HCT116 (cell line): Measurements from ENCODE around the gene C5orf24. TPM values are rescaled to one million over a fixed set of nuclear protein-coding genes. Genes with fewer than 3 reads are reported as not detected.

Source experiments
- ATAC-seq: fragments of 200-7000 bp; cut with Tn5 transposase; 2 replicates; pipeline ENCODE4 v1.9.1; 2020; ENCODE audit warnings: mild to moderate bottlenecking, moderate library complexity
- BruUV-seq: library from RNA; stranded (reverse); fragments of 400-500 nt; replicated peaks from 2 replicates; lab custom pipeline; 2021; lab: Mats Ljungman, UMichigan
- CTCF ChIA-PET: fragments of 300-600 bp; sonication (Branson Sonifier 250); formaldehyde crosslinking; loops from one replicate; lab custom pipeline; 2021; ENCODE audit warnings: antibody characterized with exemption; lab: Charles Lee
- POLR2A ChIA-PET: fragments of 300-600, 350-600 bp; sonication (Branson Sonifier 250); formaldehyde crosslinking; loops from one replicate; lab custom pipeline; 2021; ENCODE audit warnings: antibody characterized with exemption; lab: Charles Lee
- RAD21 ChIA-PET, 2 experiments: fragments of 300-600 bp; sonication (Branson Sonifier 250); formaldehyde crosslinking; loops; one replicate each; lab custom pipeline; 2023; ENCODE audit warnings: low total read pairs in 2 of 2; ENCODE audit not compliant: uncharacterized antibody in 2 of 2, unreplicated experiment in 2 of 2, low non-redundant PET in 1 of 2; lab: Charles Lee
- DNase-seq: peaks from one replicate; pipeline ENCODE4 v3.0.0-alpha.2; 2010; ENCODE audit warnings: low read depth, low spot score
- H2AFZ ChIP-seq: fragments of 200-600 bp; shearing (Covaris generic), sonication (generic); 2 replicates; pipeline ENCODE4 v1.6.1; 2017; ENCODE audit warnings: low read depth, mixed run types, mixed read lengths, antibody characterized with exemption, low read length; ENCODE audit not compliant: poor library complexity, severe bottlenecking
- H3K27ac ChIP-seq: 2 replicates; pipeline ENCODE4 v1.5.1; 2012; ENCODE audit warnings: low read depth, low read length
- H3K27me3 ChIP-seq: fragments of 200-600 bp; sonication (generic); 2 replicates; pipeline ENCODE4 v1.6.1; 2016; ENCODE audit warnings: mixed run types, low read length, mixed read lengths; ENCODE audit not compliant: insufficient read depth
- H3K36me3 ChIP-seq, 2 experiments: fragments of 200-500 bp in 1 of 2; fragments of 200-600 bp in 1 of 2; sonication (Bioruptor generic) in 1 of 2; sonication (generic) in 1 of 2; 2 replicates each; pipeline versions ENCODE4 v1.5.1 to v1.6.1; 2014 to 2016; ENCODE audit warnings: low read length in 2 of 2, inconsistent platforms in 1 of 2, mixed read lengths in 1 of 2, mixed run types in 1 of 2; ENCODE audit not compliant: insufficient read depth in 2 of 2, control insufficient read depth in 1 of 2
- H3K4me1 ChIP-seq, 2 experiments: fragments of 200-600 bp in 1 of 2; sonication (generic) in 1 of 2; 2 replicates each; pipeline versions ENCODE4 v1.5.1 to v1.6.1; 2012 to 2017; ENCODE audit warnings: low read length in 2 of 2, inconsistent platforms in 1 of 2, mild to moderate bottlenecking in 1 of 2, mixed read lengths in 1 of 2, mixed run types in 1 of 2, moderate library complexity in 1 of 2; ENCODE audit not compliant: insufficient read depth in 2 of 2, control insufficient read depth in 1 of 2
- H3K4me2 ChIP-seq: fragments of 200-600 bp; sonication (generic); 2 replicates; pipeline ENCODE4 v1.6.1; 2017; ENCODE audit warnings: mixed run types, low read length, mixed read lengths
- H3K4me3 ChIP-seq, 2 experiments: fragments of 200-600 bp in 1 of 2; sonication (generic) in 1 of 2; replicated peaks in 1 of 2; 2 replicates each; pipeline ENCODE4 v1.5.1; 2011 to 2016; ENCODE audit warnings: low read length in 2 of 2, control low read depth in 1 of 2, low read depth in 1 of 2, mild to moderate bottlenecking in 1 of 2, mixed read lengths in 1 of 2, mixed run types in 1 of 2
- H3K79me2 ChIP-seq: fragments of 200-600 bp; sonication (generic); 2 replicates; pipeline ENCODE4 v1.6.1; 2017; ENCODE audit warnings: mild to moderate bottlenecking, mixed run types, low read length, moderate library complexity, mixed read lengths; ENCODE audit not compliant: insufficient read depth
- H3K9ac ChIP-seq: fragments of 200-600 bp; sonication (generic); 2 replicates; pipeline ENCODE4 v1.6.1; 2016; ENCODE audit warnings: low read length, mixed read lengths
- H3K9me2 ChIP-seq: fragments of 200-600 bp; sonication (generic), shearing (Covaris generic); 2 replicates; pipeline ENCODE4 v1.6.1; 2017; ENCODE audit warnings: mixed run types, mild to moderate bottlenecking, moderate library complexity; ENCODE audit not compliant: insufficient read depth
- H3K9me3 ChIP-seq, 2 experiments: fragments of 200-500 bp in 1 of 2; fragments of 200-600 bp in 1 of 2; sonication (Bioruptor generic) in 1 of 2; sonication (generic) in 1 of 2; 2 replicates each; pipeline ENCODE4 v1.6.1; 2014 to 2017; ENCODE audit warnings: low read length in 2 of 2, mixed read lengths in 2 of 2, inconsistent platforms in 1 of 2, low read depth in 1 of 2, mild to moderate bottlenecking in 1 of 2, mixed run types in 1 of 2, moderate library complexity in 1 of 2; ENCODE audit not compliant: control insufficient read depth in 1 of 2, insufficient read depth in 1 of 2
- H4K20me1 ChIP-seq: fragments of 200-600 bp; sonication (generic), shearing (Covaris generic); 2 replicates; pipeline ENCODE4 v1.6.1; 2017; ENCODE audit warnings: mixed run types, mild to moderate bottlenecking, moderate library complexity; ENCODE audit not compliant: insufficient read depth
- ATF3 ChIP-seq: IDR thresholded peaks from 2 replicates; pipeline ENCODE4 v1.6.1; 2012
- CTCF ChIP-seq, 3 experiments: fragments of 200-600 bp in 1 of 3; sonication (generic) in 1 of 3; IDR thresholded peaks in 2 of 3; conservative IDR thresholded peaks in 1 of 3; 2 replicates each; pipeline ENCODE4 v1.5.1; 2012 to 2017; ENCODE audit warnings: low read depth in 2 of 3, low read length in 2 of 3, antibody characterized with exemption in 1 of 3, borderline replicate concordance in 1 of 3, control low read depth in 1 of 3, mild to moderate bottlenecking in 1 of 3, mixed read lengths in 1 of 3, mixed run types in 1 of 3, moderate library complexity in 1 of 3; ENCODE audit not compliant: insufficient read depth in 1 of 3
- JUND ChIP-seq: IDR thresholded peaks from 2 replicates; pipeline ENCODE4 v1.6.1; 2012
- POLR2A ChIP-seq: IDR thresholded peaks from 2 replicates; pipeline ENCODE4 v1.7.0; 2011; ENCODE audit warnings: borderline replicate concordance; ENCODE audit not compliant: insufficient read depth, insufficient read length; ENCODE audit errors: extremely low read depth
- POLR2AphosphoS5 ChIP-seq: IDR thresholded peaks from 2 replicates; pipeline ENCODE4 v1.6.1; 2011; ENCODE audit warnings: mild to moderate bottlenecking, low read depth, low read length, moderate library complexity
- ZFX ChIP-seq: fragments of 450-650 bp; IDR thresholded peaks from 2 replicates; pipeline ENCODE4 v1.6.1; 2017
- intact Hi-C: fragments of 100-400 bp; cut with micrococcal nuclease; formaldehyde crosslinking; loops from 2 replicates; pipeline ENCODE4 v1.10.0; 2022
- total RNA-seq: library from RNA; stranded (reverse); gene quantifications from one replicate; pipeline ENCODE4 v1.2.1, GENCODE V29; 2021; ENCODE audit not compliant: unreplicated experiment

The C5orf24 gene
- total RNA-seq, 1 experiment from 2014 or later, result 46.9 TPM

- Histone ChIP-seq H2AFZ (no peak overlapping the region), H3K4me2 (peak overlapping the region; percentile 96), H4K20me1 (no peaks in the 10 kb centered on the region), H3K36me3 (peaks cover 1 to 6% of the 10 kb centered on the region in 2 experiments; a peak in 2 of 4 replicates), H3K9me2 (no peaks in the 10 kb centered on the region), H3K9ac (peak overlapping the region; percentile 97), H3K4me1 (peaks cover 16 to 33% of the 10 kb centered on the region in 2 experiments), H3K27ac (peak overlapping the region; percentile 99), H3K79me2 (peaks cover 15% of the 10 kb centered on the region), H3K4me3 (peak overlapping the region; percentile 66 to 86), H3K9me3 (no peaks in the 10 kb centered on the region), H3K27me3 (no peaks in the 10 kb centered on the region)
- intact Hi-C loops, result loop anchor here (1.0 to 10.0 kb wide), 6 partner anchors 31 to 601 kb away; partner anchors contain the start of genes CAMLG and TXNDC15
- POLR2A ChIA-PET, result interaction anchor here (0.8 to 2.1 kb wide), 9 partner anchors 31 to 358 kb away, joined by 3 to 7 read pairs (median 4); partner anchors contain the start of genes CAMLG, DDX46 and TXNDC15
- ATAC-seq (peak; percentile 48), DNase-seq (peak; percentile 56)
- TSS peak; percentile 60 for BruUV-seq
- peak; percentile 48; the same call in 1 of the 2 replicates for TF ChIP-seq ZFX
- TF ChIP-seq JUND, result no peak
- TF ChIP-seq POLR2AphosphoS5, result peak; percentile 12; the same call in 1 of the 2 replicates
- no peak for TF ChIP-seq ATF3
- TF ChIP-seq POLR2A, result peak; percentile 13
- peak in 2 of 3 experiments; percentile 53 to 74; a peak in 4 of 6 replicates for TF ChIP-seq CTCF (IDR thresholded peaks at IDR 0.05 in 2 of 3, conservative IDR thresholded peaks at IDR 0.05 in 1 of 3; ENCODE audit: borderline replicate concordance in 1 of 3, insufficient read depth in 1 of 3, low read depth in 2 of 3, low read length in 2 of 3)
- CTCF ChIA-PET, result interaction anchor here (0.9 to 3.2 kb wide), 17 partner anchors 10 to 428 kb away, joined by 3 to 22 read pairs (median 3); partner anchors contain the start of genes C5orf24, CAMLG, PITX1 and TXNDC15
- RAD21 ChIA-PET, result interaction anchor here in 1 of 2 experiments (0.6 to 1.0 kb wide), 3 partner anchors 129 to 170 kb away, joined by 3 read pairs; partner anchors contain the start of gene CAMLG
These were observed 59.7 kb downstream of the C5orf24 start for GRCh38 chr5:134905246-134905996.
